ENCODE measurements around the gene CFAP77. TPM values are rescaled to one million over a fixed set of nuclear protein-coding genes. Genes with fewer than 3 reads are reported as not detected.

Gene CFAP77
- polyA plus RNA-seq, 1 donor from 2014 or later = not detected

- Histone ChIP-seq H4K20me1 (ENCODE audit: insufficient read depth) (no peaks in the 10 kb centered on the region), H3K27me3 (ENCODE audit: insufficient read depth, low read depth, low read length) (no peaks in the 10 kb centered on the region), H3K36me3 (ENCODE audit: insufficient read depth, low read length) (no peaks in the 10 kb centered on the region), H3K27ac (ENCODE audit: low read length) (no peak overlapping the region), H3K79me2 (replicated peaks; ENCODE audit: insufficient read depth, low read length) (no peaks in the 10 kb centered on the region), H3K4me2 (ENCODE audit: low read length) (no peak overlapping the region), H2AFZ (ENCODE audit: low read depth, low read length) (no peak overlapping the region), H3K9me3 (ENCODE audit: low read length) (no peaks in the 10 kb centered on the region), H3K4me3 (ENCODE audit: low read length) (no peak overlapping the region), H3K9me2 (ENCODE audit: insufficient read depth, low read length) (no peaks in the 10 kb centered on the region), H3F3A (ENCODE audit: insufficient read depth, low read length, poor library complexity, severe bottlenecking) (no peaks in the 10 kb centered on the region), H3K9ac (ENCODE audit: low read length) (no peak overlapping the region)
- no peak for TF ChIP-seq POLR2AphosphoS5 (IDR thresholded peaks at IDR 0.05)
- no peak for TF ChIP-seq CTCF (IDR thresholded peaks at IDR 0.05; ENCODE audit: poor library complexity, severe bottlenecking)
- TF ChIP-seq SMC3 (conservative IDR thresholded peaks at IDR 0.05; ENCODE audit: poor library complexity) = no peak
- TF ChIP-seq TAF1 (IDR thresholded peaks at IDR 0.05; ENCODE audit: low read depth) = no peak
- no peak for TF ChIP-seq MXI1 (conservative IDR thresholded peaks at IDR 0.05; ENCODE audit: poor library complexity, severe bottlenecking)
- TF ChIP-seq RAD21 (conservative IDR thresholded peaks at IDR 0.05) = no peak
- TF ChIP-seq EZH2 (IDR thresholded peaks at IDR 0.05; ENCODE audit: borderline replicate concordance, insufficient read depth, low read length, poor library complexity, severe bottlenecking) = no peak
- TF ChIP-seq EP300 (conservative IDR thresholded peaks at IDR 0.05; ENCODE audit: poor library complexity, severe bottlenecking) = no peak
- no peak for TF ChIP-seq REST (IDR thresholded peaks at IDR 0.05; ENCODE audit: borderline replicate concordance)
These were observed 36.9 kb downstream of the CFAP77 start for GRCh38 chr9:132446887-132447286.

GRCh38 chr9:132447346-132447745 lies 37.3 kb downstream of the CFAP77 start:
- Histone ChIP-seq H4K20me1 (ENCODE audit: insufficient read depth) (no peaks in the 10 kb centered on the region), H3K9me3 (ENCODE audit: low read length) (no peaks in the 10 kb centered on the region), H3K27ac (ENCODE audit: low read length) (no peak overlapping the region), H3K79me2 (replicated peaks; ENCODE audit: insufficient read depth, low read length) (no peaks in the 10 kb centered on the region), H3K9me2 (ENCODE audit: insufficient read depth, low read length) (no peaks in the 10 kb centered on the region), H2AFZ (ENCODE audit: low read depth, low read length) (no peak overlapping the region), H3K4me3 (ENCODE audit: low read length) (no peak overlapping the region), H3K36me3 (ENCODE audit: insufficient read depth, low read length) (no peaks in the 10 kb centered on the region), H3K9ac (ENCODE audit: low read length) (no peak overlapping the region), H3F3A (ENCODE audit: insufficient read depth, low read length, poor library complexity, severe bottlenecking) (no peaks in the 10 kb centered on the region), H3K27me3 (ENCODE audit: insufficient read depth, low read depth, low read length) (no peaks in the 10 kb centered on the region), H3K4me2 (ENCODE audit: low read length) (no peak overlapping the region)
- TF ChIP-seq REST (IDR thresholded peaks at IDR 0.05; ENCODE audit: borderline replicate concordance) (no peak), MXI1 (conservative IDR thresholded peaks at IDR 0.05; ENCODE audit: poor library complexity, severe bottlenecking) (no peak), SMC3 (conservative IDR thresholded peaks at IDR 0.05; ENCODE audit: poor library complexity) (no peak), CTCF (IDR thresholded peaks at IDR 0.05; ENCODE audit: poor library complexity, severe bottlenecking) (no peak), EP300 (conservative IDR thresholded peaks at IDR 0.05; ENCODE audit: poor library complexity, severe bottlenecking) (no peak), RAD21 (conservative IDR thresholded peaks at IDR 0.05) (no peak), POLR2AphosphoS5 (IDR thresholded peaks at IDR 0.05) (no peak)
